Heart left ventricle (tissue), 13 donors: ENCODE results near the gene RUNX3.

Source experiments
- POLR2A ChIP-seq, 2 donors: fragments of 450-650 bp; IDR thresholded peaks; one replicate each; pipeline ENCODE4 v1.6.1; 2017; ENCODE audit warnings: antibody characterized with exemption in 2 of 2, mild to moderate bottlenecking in 2 of 2, moderate library complexity in 2 of 2
- TF ChIP-seq, protein P1 (sequence below), 12 donors: fragments of 200-600 bp; sonication (generic) in 4 of 12; IDR thresholded peaks; one replicate each; pipeline versions ENCODE4 v1.5.0 to v1.8.0; 2018 to 2022; ENCODE audit warnings: antibody characterized with exemption in 12 of 12, mild to moderate bottlenecking in 5 of 12
- donor health status: ischemic (EF 13 %, LVEDD 7.1; RV severe dilation, severe dysfunction).
- donor health status: DM: no; HTN: yes; CAD: no.
- donor health status: DM: no; HTN: no; CAD: no.
- donor health status: ischemic (EF 25% LVEDD 6.9; RV normal size, moderate dysfunction).
- donor health status: ischemic (EF 25% LVEDD 5.7; RV mildly dilated, moderate dysfunction).
- donor health status: ischemic (EF 35%, LVEDD 5.7; RV mildly dilated, moderate dysfunction).
- donor health status: nonischemic (EF 11% LVEDD 7.7; RV severe dilation, severe dysfunction).
- donor health status: DM: yes; HTN: yes; CAD: no.
- donor health status: PGD.
- donor health status: ischemic (EF 29% LVEDD 5.4; RV normal size, mild dysfunction).
- donor health status: nonischemic (EF 23%, LVEDD 6.1; RV moderate dilation, normal function).

DNA sequence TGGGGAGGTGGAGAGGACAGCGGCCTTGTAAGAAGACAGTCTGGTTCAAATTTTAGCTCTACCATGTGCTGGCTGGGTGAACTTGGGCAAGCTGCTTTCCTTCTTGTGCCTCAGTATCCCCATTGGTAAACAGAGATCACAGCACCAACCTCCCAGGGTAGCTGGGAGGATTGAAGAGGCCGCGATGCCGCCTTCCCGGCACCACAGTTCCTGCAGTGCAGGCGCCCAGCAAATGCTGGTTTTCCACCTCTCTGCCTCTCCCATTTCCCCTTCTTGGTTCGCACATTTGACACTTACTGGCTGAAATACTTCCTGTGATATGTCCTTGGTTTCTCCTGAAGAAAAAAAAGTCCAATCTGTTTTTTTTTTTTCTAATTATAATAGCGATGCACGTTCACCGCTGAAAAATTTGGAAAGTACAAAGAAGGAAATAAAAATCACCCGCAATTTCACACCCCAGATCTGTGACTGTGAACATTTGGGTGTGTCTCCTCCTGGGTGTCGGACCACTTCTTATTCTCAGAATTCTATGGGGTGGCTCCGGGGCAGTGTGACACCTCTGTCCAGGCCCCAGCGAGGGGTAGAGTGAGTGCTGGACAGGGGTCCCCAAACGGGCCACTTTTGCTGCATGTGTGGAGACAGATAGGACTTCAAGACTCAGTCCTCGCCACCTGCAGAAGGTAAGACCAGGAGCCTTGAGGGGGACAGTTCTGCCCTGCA is 73.1 kb downstream of the RUNX3 start:
- TF ChIP-seq, protein P1, sequence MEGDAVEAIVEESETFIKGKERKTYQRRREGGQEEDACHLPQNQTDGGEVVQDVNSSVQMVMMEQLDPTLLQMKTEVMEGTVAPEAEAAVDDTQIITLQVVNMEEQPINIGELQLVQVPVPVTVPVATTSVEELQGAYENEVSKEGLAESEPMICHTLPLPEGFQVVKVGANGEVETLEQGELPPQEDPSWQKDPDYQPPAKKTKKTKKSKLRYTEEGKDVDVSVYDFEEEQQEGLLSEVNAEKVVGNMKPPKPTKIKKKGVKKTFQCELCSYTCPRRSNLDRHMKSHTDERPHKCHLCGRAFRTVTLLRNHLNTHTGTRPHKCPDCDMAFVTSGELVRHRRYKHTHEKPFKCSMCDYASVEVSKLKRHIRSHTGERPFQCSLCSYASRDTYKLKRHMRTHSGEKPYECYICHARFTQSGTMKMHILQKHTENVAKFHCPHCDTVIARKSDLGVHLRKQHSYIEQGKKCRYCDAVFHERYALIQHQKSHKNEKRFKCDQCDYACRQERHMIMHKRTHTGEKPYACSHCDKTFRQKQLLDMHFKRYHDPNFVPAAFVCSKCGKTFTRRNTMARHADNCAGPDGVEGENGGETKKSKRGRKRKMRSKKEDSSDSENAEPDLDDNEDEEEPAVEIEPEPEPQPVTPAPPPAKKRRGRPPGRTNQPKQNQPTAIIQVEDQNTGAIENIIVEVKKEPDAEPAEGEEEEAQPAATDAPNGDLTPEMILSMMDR (IDR thresholded peaks at IDR 0.05) = no peak
- TF ChIP-seq POLR2A (IDR thresholded peaks at IDR 0.05) = no peak
